DND-41 (cell line): ENCODE results near the gene CABP4.
A peak's percentile ranks its signal among the peaks of the same experiment; 100 is the strongest.
"Not testable (repeated sequence)": the region's sequence is repeated elsewhere in the genome, so short reads cannot be mapped to it uniquely, and the experiment has no call there.

ENCODE experiments used
- ATAC-seq: fragments of 200-7000 bp; cut with Tn5 transposase; 3 replicates; pipeline ENCODE4 v1.9.1; 2021; ENCODE audit warnings: low read depth; ENCODE audit not compliant: insufficient read depth
- DNase-seq: peaks from one replicate; pipeline ENCODE4 v3.0.0-alpha.2; 2020
- H2AFZ ChIP-seq: 2 replicates; pipeline ENCODE4 v1.6.0; 2012; ENCODE audit warnings: low read depth, low read length
- H3K27ac ChIP-seq: 2 replicates; pipeline ENCODE4 v1.5.1; 2012; ENCODE audit warnings: low read length, inconsistent platforms
- H3K27me3 ChIP-seq: fragments of 200-600 bp; sonication (generic); 2 replicates; pipeline ENCODE4 v1.6.0; 2012; ENCODE audit warnings: low read length, mild to moderate bottlenecking, inconsistent platforms; ENCODE audit not compliant: insufficient read depth, poor library complexity
- H3K36me3 ChIP-seq: 2 replicates; pipeline ENCODE4 v1.5.1; 2012; ENCODE audit warnings: low read length, inconsistent platforms; ENCODE audit not compliant: insufficient read depth
- H3K4me1 ChIP-seq: 2 replicates; pipeline ENCODE4 v1.5.1; 2012; ENCODE audit warnings: mild to moderate bottlenecking, low read length; ENCODE audit not compliant: insufficient read depth
- H3K4me2 ChIP-seq: 2 replicates; pipeline ENCODE4 v1.6.0; 2012; ENCODE audit warnings: mild to moderate bottlenecking, moderate library complexity, low read length, inconsistent platforms; ENCODE audit not compliant: insufficient read depth
- H3K4me3 ChIP-seq, 2 experiments: fragments of 200-600 bp in 1 of 2; shearing (Covaris generic) in 1 of 2; 2 replicates each; pipeline ENCODE4 v1.5.1; 2012 to 2016; ENCODE audit warnings: inconsistent platforms in 2 of 2, low read length in 2 of 2, mild to moderate bottlenecking in 2 of 2, low read depth in 1 of 2, moderate library complexity in 1 of 2
- H3K79me2 ChIP-seq: 2 replicates; pipeline ENCODE4 v1.6.0; 2012; ENCODE audit warnings: low read length, inconsistent platforms; ENCODE audit not compliant: insufficient read depth
- H3K9ac ChIP-seq: 2 replicates; pipeline ENCODE4 v1.6.0; 2012; ENCODE audit warnings: low read depth, mild to moderate bottlenecking, inconsistent platforms, low read length, moderate library complexity
- H3K9me3 ChIP-seq: 2 replicates; pipeline ENCODE4 v1.5.1; 2012; ENCODE audit warnings: low read length, moderate library complexity, mild to moderate bottlenecking, inconsistent platforms; ENCODE audit not compliant: insufficient read depth, severe bottlenecking
- H4K20me1 ChIP-seq: 2 replicates; pipeline ENCODE4 v1.6.0; 2012; ENCODE audit warnings: low read length; ENCODE audit not compliant: insufficient read depth
- CTCF ChIP-seq: IDR thresholded peaks from 2 replicates; pipeline ENCODE4 v1.5.1; 2012; ENCODE audit warnings: borderline replicate concordance, low read length, moderate library complexity, mild to moderate bottlenecking; ENCODE audit not compliant: poor library complexity, severe bottlenecking; ENCODE audit errors: extremely low read depth
- EZH2 ChIP-seq: IDR thresholded peaks from 3 replicates; pipeline ENCODE4 v1.6.1; 2012; ENCODE audit warnings: borderline replicate concordance, low read depth, mild to moderate bottlenecking, moderate library complexity, low read length, inconsistent platforms; ENCODE audit not compliant: severe bottlenecking

CABP4 gene

DNA sequence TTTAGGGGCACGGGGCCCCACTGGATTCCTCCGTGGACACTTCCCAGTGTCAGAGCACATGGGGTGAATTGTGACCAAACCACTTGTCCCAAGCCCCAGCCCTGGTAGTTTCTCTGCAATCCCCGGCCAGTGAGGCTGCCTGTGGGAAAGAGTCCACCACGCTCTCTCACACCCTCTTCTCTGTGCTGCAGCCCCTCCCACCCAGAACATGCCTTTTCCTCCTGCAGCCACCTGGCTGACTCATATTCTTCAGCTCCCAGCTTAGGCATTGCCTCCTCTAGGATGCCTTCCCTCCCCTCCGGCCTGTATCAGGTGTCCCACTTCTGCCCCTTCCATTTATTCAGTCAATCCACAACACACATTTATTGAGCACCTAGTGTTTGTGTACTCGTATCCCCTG is 32.3 kb upstream of the CABP4 start:
- H3K4me2 ChIP-seq, result no peak overlapping the region
- no peak for ATAC-seq
- no peak overlapping the region for H3K9ac ChIP-seq
- no peaks in the 10 kb centered on the region for H3K27me3 ChIP-seq
- no peaks in the 10 kb centered on the region for H4K20me1 ChIP-seq
- no peak for DNase-seq
- H2AFZ ChIP-seq, result no peak overlapping the region
- peaks cover 6% of the 10 kb centered on the region; the same call in 1 of the 2 replicates for H3K36me3 ChIP-seq
- peaks cover 41% of the 10 kb centered on the region for H3K4me1 ChIP-seq
- no peak for TF ChIP-seq CTCF
- no peak for TF ChIP-seq EZH2
- H3K27ac ChIP-seq, result no peak overlapping the region
- H3K4me3 ChIP-seq, result no peak overlapping the region
- H3K79me2 ChIP-seq, result peaks cover 27% of the 10 kb centered on the region
- no peaks in the 10 kb centered on the region for H3K9me3 ChIP-seq

GRCh38 chr11:67423466-67423865 is 31.7 kb upstream of the CABP4 start:
- no peak overlapping the region for H3K27ac ChIP-seq
- TF ChIP-seq EZH2, result no peak
- TF ChIP-seq CTCF, result no peak
- no peak overlapping the region for H3K4me2 ChIP-seq
- DNase-seq (no peak), ATAC-seq (no peak)
- H3K4me1 ChIP-seq, result peaks cover 36% of the 10 kb centered on the region
- no peak overlapping the region for H3K4me3 ChIP-seq
- no peaks in the 10 kb centered on the region for H3K27me3 ChIP-seq
- H4K20me1 ChIP-seq, result no peaks in the 10 kb centered on the region
- H2AFZ ChIP-seq, result no peak overlapping the region
- H3K9me3 ChIP-seq, result no peaks in the 10 kb centered on the region
- peaks cover 28% of the 10 kb centered on the region for H3K79me2 ChIP-seq
- H3K9ac ChIP-seq, result no peak overlapping the region
- peaks cover 6% of the 10 kb centered on the region; the same call in 1 of the 2 replicates for H3K36me3 ChIP-seq

GRCh38 chr11:67423891-67424613 is 31.1 kb upstream of the CABP4 start:
- Histone ChIP-seq H3K79me2 (peaks cover 31% of the 10 kb centered on the region), H3K9me3 (no peaks in the 10 kb centered on the region), H4K20me1 (no peaks in the 10 kb centered on the region), H2AFZ (no peak overlapping the region), H3K4me3 (no peak overlapping the region), H3K4me1 (peaks cover 34% of the 10 kb centered on the region), H3K27ac (no peak overlapping the region), H3K27me3 (no peaks in the 10 kb centered on the region), H3K9ac (no peak overlapping the region), H3K36me3 (peaks cover 6% of the 10 kb centered on the region; the same call in 1 of the 2 replicates), H3K4me2 (no peak overlapping the region)
- DNase-seq, result no peak
- ATAC-seq, result no peak
- TF ChIP-seq EZH2 (no peak), CTCF (no peak)

- not testable (repeated sequence) for DNase-seq, H3K27me3 ChIP-seq, H3K9me3 ChIP-seq, ATAC-seq
- Histone ChIP-seq H3K4me1 (peaks cover 42% of the 10 kb centered on the region), H2AFZ (peak overlapping the region; percentile 95), H3K9ac (peak overlapping the region; percentile 74), H3K4me3 (peak overlapping the region; percentile 88 to 90), H4K20me1 (peaks cover 16% of the 10 kb centered on the region), H3K79me2 (peaks cover 44% of the 10 kb centered on the region), H3K36me3 (peaks cover 25% of the 10 kb centered on the region), H3K27ac (peak overlapping the region; percentile 97), H3K4me2 (peak overlapping the region; percentile 80)
Observed at GRCh38 chr11:67427364-67427859, 27.7 kb upstream of the CABP4 start.
